ENCODE results near the gene KDM5A.
A peak's percentile ranks its signal among the peaks of the same experiment; 100 is the strongest.
"Not testable (repeated sequence)": the region's sequence is repeated elsewhere in the genome, so short reads cannot be mapped to it uniquely, and the experiment has no call there.

The KDM5A gene

DNA sequence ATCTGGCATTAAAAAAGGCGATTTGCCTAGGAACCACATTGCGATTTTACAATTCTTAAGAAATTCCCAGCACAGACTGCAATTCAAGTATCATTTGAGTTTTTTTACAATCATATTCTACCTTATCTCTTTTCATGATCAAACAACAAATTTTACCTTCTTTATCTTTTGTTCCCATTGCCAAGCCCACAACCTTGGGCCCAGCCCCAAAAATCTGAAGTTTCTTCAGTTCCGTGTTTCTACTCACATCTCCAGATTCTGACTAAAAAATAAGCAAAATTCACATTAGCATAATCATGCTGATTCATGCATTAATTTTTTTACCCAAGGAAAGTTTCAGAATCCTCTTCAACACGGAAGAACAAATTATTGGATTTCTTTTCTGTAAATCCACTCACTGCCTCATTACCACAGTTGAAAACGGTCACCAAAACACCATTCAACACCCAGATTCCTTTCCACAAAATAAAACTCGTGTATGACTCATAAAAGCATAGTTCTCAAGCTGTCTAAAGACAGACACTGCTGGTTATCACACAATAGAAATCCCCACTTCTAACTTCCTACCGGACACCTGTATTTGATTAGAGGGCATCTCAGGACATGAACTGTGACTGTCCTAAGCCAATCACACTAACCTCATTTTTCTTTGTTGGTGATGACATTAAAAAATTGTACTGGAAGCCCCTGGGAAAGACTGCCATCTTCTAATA is 32.7 kb downstream of the KDM5A start:
- no peak for ATAC-seq
- H3K9me3 Mint-ChIP-seq = no peaks in the 10 kb centered on the region
- H3K27ac Mint-ChIP-seq = no peak overlapping the region
- peaks cover 18% of the 10 kb centered on the region for H3K4me1 Mint-ChIP-seq
- peaks cover 100% of the 10 kb centered on the region for H3K36me3 Mint-ChIP-seq
- no peak for DNase-seq (ENCODE audit: low spot score in 2 of 2)
- no peak overlapping the region for H3K4me3 Mint-ChIP-seq

DNA sequence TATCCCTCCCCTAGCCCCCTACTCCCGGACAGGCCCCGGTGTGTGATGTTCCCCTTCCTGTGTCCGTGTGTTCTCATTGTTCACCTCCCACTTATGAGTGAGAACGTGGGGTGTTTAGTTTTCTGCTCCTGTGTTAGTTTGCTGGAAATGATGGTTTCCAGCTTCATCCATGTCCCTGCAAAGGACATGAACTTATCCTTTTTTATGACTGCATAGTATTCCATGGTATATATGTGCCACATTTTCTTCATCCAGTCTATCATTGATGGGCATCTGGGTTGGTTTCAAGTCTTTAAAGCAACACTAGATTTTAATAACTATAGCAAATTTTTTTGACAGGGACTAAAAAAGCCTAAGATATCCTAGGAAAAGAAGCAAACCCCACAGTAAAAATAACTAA is 37.9 kb downstream of the KDM5A start:
- not testable (repeated sequence) for ATAC-seq; H3K27ac Mint-ChIP-seq; DNase-seq (ENCODE audit: low spot score in 2 of 2); H3K4me3 Mint-ChIP-seq; H3K9me3 Mint-ChIP-seq
- Mint-ChIP-seq H3K36me3 (peaks cover 100% of the 10 kb centered on the region), H3K4me1 (peaks cover 15% of the 10 kb centered on the region)

DNA sequence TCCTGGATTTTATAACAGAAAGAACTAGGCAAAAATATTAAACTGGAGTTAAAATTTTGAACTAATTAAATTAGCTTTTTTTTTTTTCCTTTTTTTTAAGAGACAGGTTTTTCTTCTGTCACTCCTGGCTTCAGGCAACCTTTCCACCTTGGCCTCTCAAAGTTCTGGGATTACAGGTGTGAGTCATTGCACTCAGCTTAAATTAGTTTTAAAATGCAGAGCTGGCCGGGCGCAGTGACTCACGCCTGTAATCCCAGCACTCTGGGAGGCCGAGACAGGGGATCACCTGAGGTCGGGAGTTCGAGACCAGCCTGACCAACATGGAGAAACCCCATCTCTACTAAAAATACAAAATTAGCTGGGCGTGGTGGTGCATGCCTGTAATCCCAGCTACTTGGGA is 39.5 kb downstream of the KDM5A start:
- not testable (repeated sequence) for ATAC-seq; H3K9me3 Mint-ChIP-seq; DNase-seq (ENCODE audit: low spot score in 2 of 2); H3K27ac Mint-ChIP-seq; H3K4me3 Mint-ChIP-seq
- Mint-ChIP-seq H3K36me3 (peaks cover 100% of the 10 kb centered on the region), H3K4me1 (peaks cover 30% of the 10 kb centered on the region)

DNA sequence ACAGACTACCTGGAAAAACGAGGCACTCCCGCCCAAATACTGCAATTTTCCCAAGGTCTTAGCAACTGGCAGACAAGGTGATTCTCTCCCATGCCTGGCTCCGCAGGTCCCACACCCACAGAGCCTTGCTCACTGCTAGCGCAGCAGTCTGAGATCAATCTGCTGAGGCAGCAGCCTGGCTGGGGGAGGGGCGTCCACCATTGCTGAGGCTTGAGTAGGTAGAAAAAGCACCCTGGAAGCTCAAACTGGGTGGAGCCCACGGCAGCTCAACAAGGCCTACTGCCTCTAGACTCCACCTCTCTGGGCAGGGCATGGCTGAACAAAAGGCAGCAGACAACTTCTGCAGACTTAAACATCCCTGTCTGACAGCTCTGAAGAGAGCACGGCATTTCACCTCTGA is 46.1 kb downstream of the KDM5A start:
- not testable (repeated sequence) for H3K27ac Mint-ChIP-seq; ATAC-seq; H3K4me3 Mint-ChIP-seq; DNase-seq (ENCODE audit: low spot score in 2 of 2); H3K9me3 Mint-ChIP-seq
- peaks cover 53% of the 10 kb centered on the region for H3K4me1 Mint-ChIP-seq
- peaks cover 99% of the 10 kb centered on the region for H3K36me3 Mint-ChIP-seq

DNA sequence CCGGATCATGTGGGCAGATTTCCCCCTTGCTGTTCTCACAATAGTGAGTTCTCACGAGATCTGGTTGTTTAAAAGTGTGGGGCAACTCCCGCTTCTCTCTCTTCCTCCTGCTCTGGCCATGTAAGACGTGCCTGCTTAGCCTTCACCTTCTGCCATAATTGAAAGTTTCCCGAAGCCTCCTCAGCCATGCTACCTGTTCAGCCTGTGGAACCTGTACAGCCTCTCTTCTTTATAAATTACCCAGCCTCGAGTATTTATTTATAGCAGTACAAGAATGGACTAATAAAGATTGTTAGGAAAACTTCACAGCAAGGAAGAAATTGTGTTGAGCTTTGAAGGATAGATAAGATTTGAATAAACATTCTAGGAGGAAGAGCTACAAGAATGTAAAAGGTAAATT is 52.1 kb downstream of the KDM5A start:
- DNase-seq (ENCODE audit: low spot score in 2 of 2) (peak in 1 of 2 donors; percentile 25), ATAC-seq (no peak)
- no peak overlapping the region for H3K4me3 Mint-ChIP-seq
- no peak overlapping the region for H3K27ac Mint-ChIP-seq
- H3K36me3 Mint-ChIP-seq = peaks cover 100% of the 10 kb centered on the region
- peaks cover 24% of the 10 kb centered on the region for H3K4me1 Mint-ChIP-seq
- no peaks in the 10 kb centered on the region for H3K9me3 Mint-ChIP-seq

DNA sequence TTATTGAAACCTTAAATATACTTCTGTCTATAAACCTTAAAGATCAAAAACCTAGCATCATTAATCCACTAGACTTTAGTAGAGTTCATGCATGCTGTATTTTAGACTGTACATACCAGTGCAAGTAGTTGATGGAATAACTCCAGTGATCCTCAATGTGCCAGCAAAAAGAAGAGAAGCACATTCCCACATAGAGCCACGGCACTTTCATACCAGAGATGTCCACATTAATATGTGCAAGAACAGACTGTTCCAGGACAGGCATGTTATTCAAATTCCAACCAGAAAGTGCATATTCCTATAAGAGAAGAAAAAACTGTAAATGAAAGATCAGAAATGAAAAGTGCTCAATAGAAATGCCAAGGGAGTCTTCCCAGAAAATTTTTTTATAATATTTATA is 55.0 kb downstream of the KDM5A start:
- ATAC-seq (no peak), DNase-seq (ENCODE audit: low spot score in 2 of 2) (no peak)
- Mint-ChIP-seq H3K4me3 (no peak overlapping the region), H3K4me1 (peaks cover 22% of the 10 kb centered on the region), H3K36me3 (peaks cover 100% of the 10 kb centered on the region), H3K9me3 (no peaks in the 10 kb centered on the region), H3K27ac (no peak overlapping the region)

DNA sequence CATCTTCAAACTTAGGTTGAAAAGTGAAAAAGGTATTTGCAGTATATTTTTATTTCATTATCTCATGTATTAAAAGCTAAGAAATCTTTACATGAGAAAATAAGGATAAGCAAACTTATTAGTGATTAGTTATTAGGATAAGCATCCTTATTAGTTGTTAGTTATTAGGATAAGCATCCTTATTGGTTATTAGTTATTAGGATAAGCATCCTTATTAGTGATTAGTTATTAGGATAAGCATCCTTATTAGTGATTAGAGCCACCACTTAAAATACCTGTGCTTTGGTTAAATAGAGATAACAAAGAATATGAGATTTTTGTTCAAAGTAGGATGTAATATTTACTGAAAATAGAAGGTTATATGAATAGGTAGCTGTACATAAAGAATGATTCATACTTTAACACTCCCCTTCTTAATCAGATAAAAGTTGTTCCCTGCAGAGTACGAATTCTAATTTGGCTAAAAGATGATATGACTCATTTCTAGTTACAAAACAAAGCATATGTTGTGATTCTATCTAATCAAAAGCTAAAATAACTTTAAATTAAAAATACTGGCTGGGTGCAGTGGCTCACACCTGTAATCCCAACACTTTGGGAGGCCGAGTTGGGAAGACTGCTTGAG is 56.4 kb downstream of the KDM5A start:
- peak; percentile 54 for ATAC-seq
- Mint-ChIP-seq H3K27ac (peak overlapping the region; percentile 55), H3K4me3 (no peak overlapping the region)

DNA sequence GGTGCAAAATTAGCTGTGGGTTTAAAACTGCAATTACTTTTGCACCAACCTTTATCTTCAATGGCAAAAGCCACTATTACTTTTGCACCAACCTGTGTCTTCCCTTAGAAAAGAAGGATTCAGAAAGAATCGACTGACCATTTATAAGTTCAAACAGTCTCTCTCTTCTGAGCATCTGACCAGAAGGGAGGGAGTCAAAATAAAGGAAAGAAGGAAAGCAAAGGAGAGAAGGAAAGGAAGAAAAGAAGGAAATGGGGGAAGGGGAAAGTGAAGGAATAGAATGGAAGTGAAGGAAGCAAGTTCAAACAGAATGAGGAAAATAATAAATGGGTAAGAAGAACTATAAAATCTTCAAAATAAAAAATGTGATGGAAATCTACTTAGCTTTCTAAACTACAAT is 57.8 kb downstream of the KDM5A start:
- no peak for DNase-seq (ENCODE audit: low spot score in 2 of 2)
- Mint-ChIP-seq H3K4me1 (peaks cover 25% of the 10 kb centered on the region), H3K27ac (no peak overlapping the region), H3K4me3 (no peak overlapping the region), H3K36me3 (peaks cover 100% of the 10 kb centered on the region), H3K9me3 (no peaks in the 10 kb centered on the region)
- ATAC-seq = no peak

More for the DNA sequence above, 56.4 kb downstream of the KDM5A start:
- peaks cover 100% of the 10 kb centered on the region for H3K36me3 Mint-ChIP-seq
- H3K4me1 Mint-ChIP-seq = peaks cover 22% of the 10 kb centered on the region
- DNase-seq (ENCODE audit: low spot score in 2 of 2) = no peak
- no peaks in the 10 kb centered on the region for H3K9me3 Mint-ChIP-seq

DNA sequence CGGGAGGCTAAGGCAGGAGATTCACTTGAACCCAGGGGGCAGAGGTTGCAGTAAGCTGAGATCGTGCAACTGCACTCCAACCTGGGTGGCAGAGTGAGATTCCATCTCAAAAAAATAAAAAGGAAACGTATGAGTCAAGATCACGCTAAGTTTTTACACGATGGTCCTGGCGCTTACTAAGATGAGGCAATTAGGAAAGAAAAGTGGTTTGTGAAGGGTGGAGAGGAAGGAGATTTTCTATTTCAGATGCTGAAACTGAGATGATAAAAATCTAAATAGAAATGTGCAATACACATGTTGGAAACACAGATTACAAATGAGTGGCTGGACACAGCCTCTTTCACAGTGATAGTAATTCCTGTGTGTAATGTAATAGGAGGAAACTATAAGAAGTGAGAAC is 63.2 kb downstream of the KDM5A start:
- Mint-ChIP-seq H3K36me3 (peaks cover 100% of the 10 kb centered on the region), H3K4me3 (no peak overlapping the region), H3K9me3 (no peaks in the 10 kb centered on the region), H3K4me1 (peaks cover 11% of the 10 kb centered on the region), H3K27ac (peak overlapping the region; percentile 69)
- no peak for DNase-seq (ENCODE audit: low spot score in 2 of 2)
- peak; percentile 44 for ATAC-seq

DNA sequence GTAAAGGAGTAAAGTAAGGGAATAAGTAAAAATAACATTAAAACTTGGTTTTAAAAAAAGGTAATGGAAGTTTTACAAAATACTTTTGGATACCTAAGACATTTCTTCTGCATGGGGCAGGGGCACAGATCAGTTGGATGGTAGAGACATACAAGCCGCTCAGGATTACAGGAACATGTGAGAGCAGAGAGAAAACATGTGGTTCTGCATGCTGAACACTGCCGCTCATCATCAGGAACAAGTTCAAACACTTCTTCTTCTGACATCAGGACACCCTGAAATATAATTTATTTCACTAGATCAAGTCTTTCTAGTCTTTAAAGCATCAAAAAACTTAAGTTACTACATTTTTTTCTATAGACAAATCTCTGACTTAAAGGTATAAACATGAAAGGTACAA is 65.6 kb downstream of the KDM5A start:
- H3K9me3 Mint-ChIP-seq = no peaks in the 10 kb centered on the region
- no peak for DNase-seq (ENCODE audit: low spot score in 2 of 2)
- peaks cover 19% of the 10 kb centered on the region for H3K4me1 Mint-ChIP-seq
- H3K4me3 Mint-ChIP-seq = no peak overlapping the region
- ATAC-seq = no peak
- peak overlapping the region; percentile 3 for H3K27ac Mint-ChIP-seq
- peaks cover 100% of the 10 kb centered on the region for H3K36me3 Mint-ChIP-seq

DNA sequence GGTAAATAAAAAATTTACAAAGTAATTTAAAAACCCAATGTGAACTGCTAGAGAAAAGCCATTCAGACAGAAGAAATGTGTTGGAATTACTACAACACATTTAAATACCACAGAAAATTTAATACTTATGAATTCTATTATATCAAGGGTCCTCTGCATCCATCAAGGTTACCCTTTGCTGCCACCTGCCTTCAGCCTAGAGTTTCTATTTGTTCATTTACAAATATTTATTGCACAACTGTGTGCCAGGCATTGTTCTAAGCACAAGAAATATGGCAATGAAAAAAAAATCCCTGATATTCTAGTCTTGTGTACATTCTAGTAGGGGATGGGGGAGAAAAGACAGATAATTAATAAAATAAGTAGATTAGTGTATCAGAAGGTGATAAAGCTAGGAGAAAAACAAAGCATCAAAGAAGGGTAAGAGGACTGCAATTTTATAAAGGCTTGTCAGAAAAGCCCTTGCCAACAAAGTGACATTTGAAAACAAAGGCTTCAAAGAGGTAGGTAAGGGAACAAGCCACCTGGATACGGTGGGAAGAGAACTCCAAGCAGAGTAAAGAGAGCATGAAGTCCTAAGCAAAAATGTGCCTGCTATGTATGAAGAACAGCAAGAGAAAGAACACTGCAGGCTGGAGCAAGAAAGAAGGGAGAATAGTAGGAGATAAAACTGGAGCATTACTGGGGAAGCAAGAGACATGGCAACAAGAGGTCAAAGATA is 67.4 kb downstream of the KDM5A start:
- peak in 1 of 2 donors; percentile 35 for DNase-seq (ENCODE audit: low spot score in 2 of 2)
- peaks cover 25% of the 10 kb centered on the region for H3K4me1 Mint-ChIP-seq
- H3K4me3 Mint-ChIP-seq = no peak overlapping the region
- no peak for ATAC-seq
- H3K27ac Mint-ChIP-seq = peak overlapping the region; percentile 4
- H3K36me3 Mint-ChIP-seq = peaks cover 100% of the 10 kb centered on the region
- H3K9me3 Mint-ChIP-seq = no peaks in the 10 kb centered on the region

DNA sequence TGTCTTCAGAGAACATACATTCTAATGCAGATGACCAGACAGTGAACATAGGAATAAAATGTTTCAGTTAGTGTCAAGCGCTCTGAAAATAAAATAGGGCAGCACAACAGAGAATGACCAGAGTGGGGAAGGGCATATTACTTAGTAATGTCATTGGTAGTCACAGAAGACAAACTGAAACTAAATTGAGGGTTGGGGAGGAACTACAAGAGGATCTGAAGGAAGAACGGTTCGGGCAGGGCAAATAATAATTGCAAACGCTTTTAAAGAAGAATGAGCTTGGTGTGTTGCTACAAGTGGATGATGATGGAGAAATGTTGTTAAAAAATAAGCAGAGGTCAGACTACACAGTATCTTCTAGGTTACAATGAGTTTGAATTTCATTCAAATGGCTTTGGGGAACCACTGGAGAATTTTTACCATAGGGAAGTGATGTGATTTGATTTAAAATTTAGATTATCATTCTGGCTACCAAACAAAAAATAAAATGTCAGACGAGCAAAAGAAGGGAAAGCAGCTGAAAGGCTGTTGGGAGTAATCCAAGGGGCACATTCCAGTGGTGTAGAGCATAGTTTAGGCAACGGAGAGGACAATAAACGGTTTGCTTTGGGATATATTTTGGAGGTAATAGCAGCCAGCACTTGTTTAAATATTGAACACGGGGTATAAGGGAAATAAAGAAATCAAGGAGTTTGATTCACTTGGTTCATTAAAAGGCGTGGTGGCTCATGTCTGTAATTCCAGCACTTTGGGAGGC is 70.2 kb downstream of the KDM5A start:
- H3K4me1 Mint-ChIP-seq = peaks cover 31% of the 10 kb centered on the region
- peak overlapping the region; percentile 6 for H3K27ac Mint-ChIP-seq
- DNase-seq (ENCODE audit: low spot score in 2 of 2) (no peak), ATAC-seq (no peak)
- no peaks in the 10 kb centered on the region for H3K9me3 Mint-ChIP-seq
- H3K4me3 Mint-ChIP-seq = no peak overlapping the region
- peaks cover 100% of the 10 kb centered on the region for H3K36me3 Mint-ChIP-seq

DNA sequence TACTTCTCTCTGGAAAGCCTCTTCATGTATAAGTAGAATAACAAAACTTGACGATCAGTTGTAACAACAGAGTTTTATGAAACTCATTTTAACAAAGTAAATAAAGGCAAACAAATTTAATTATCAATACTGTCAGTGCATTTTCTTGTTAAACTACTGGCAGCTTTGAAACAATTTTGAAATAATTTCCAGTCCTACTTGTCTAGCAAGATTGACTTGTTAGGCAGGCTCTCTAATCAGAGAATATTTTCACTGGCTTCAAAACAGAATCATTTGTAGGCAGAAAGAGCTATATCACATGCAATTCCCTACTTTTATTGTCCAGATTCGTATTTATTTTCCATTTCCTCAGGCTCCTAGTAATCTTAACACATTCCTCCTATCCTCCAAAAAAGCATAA is 80.6 kb downstream of the KDM5A start:
- Mint-ChIP-seq H3K4me1 (peaks cover 1% of the 10 kb centered on the region), H3K27ac (no peak overlapping the region), H3K4me3 (no peak overlapping the region), H3K36me3 (peaks cover 100% of the 10 kb centered on the region), H3K9me3 (no peaks in the 10 kb centered on the region)
- ATAC-seq (no peak), DNase-seq (ENCODE audit: low spot score in 2 of 2) (no peak)

DNA sequence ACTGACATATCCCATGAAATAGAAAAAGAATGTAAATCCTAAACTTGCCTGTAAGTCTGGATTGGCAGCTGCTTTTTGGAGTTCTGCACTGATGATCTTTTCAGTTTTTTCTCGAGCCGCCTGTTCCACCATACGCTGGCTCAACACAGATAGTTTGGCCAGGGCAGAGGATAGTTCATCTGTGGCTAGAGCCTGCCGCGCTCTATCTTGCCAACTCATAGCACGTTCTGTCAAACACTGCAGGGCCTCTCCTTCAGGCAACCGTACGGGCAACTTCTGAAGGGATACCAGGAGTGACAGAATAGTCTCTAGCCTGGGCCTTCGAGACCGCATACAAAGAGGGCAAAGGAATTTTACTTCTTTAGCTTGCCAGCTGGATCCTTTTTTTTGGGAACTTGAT is 81.7 kb downstream of the KDM5A start:
- H3K27ac Mint-ChIP-seq = no peak overlapping the region
- peaks cover 9% of the 10 kb centered on the region for H3K4me1 Mint-ChIP-seq
- no peak overlapping the region for H3K4me3 Mint-ChIP-seq
- H3K9me3 Mint-ChIP-seq = no peaks in the 10 kb centered on the region
- ATAC-seq (no peak), DNase-seq (ENCODE audit: low spot score in 2 of 2) (no peak)
- peaks cover 100% of the 10 kb centered on the region for H3K36me3 Mint-ChIP-seq

DNA sequence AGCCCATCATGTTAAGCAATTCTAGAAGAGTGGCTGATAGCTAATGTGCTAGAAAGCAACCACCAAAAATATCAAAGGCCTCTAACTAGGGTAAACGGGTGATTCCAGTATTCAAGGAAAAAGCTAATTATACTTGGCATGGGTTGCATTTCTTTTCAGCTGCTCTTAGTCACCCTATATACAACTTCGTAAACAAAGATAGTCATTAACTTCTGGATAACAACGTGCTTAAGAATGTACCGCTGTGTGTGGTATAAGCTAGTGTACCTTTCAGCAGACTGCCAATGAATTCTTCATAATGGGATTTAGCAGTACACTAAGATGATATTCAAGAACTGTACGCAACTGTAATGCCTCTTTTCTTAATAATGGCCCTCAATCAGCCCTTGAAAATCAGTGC is 84.3 kb downstream of the KDM5A start:
- Mint-ChIP-seq H3K9me3 (peaks cover 3% of the 10 kb centered on the region), H3K36me3 (peaks cover 100% of the 10 kb centered on the region), H3K4me3 (no peak overlapping the region), H3K27ac (no peak overlapping the region), H3K4me1 (peaks cover 35% of the 10 kb centered on the region)
- DNase-seq (ENCODE audit: low spot score in 2 of 2) (no peak), ATAC-seq (no peak)
